Endodermal cell (in vitro differentiated cells): ENCODE data around the gene SLU7. TPM values are rescaled to one million over a fixed set of nuclear protein-coding genes. Genes with fewer than 3 reads are reported as not detected.

Source experiments
- DNase-seq: peaks from one replicate; pipeline ENCODE4 v3.0.0-alpha.2; 2017
- H3K27ac ChIP-seq: 2 replicates; pipeline ENCODE4 v1.5.1; 2013; ENCODE audit warnings: mild to moderate bottlenecking, low read depth, low read length, moderate library complexity
- H3K27me3 ChIP-seq: 2 replicates; pipeline ENCODE4 v1.6.1; 2013; ENCODE audit warnings: mild to moderate bottlenecking, low read length, moderate library complexity; ENCODE audit not compliant: insufficient read depth, control insufficient read depth, poor library complexity, severe bottlenecking
- H3K36me3 ChIP-seq: 2 replicates; pipeline ENCODE4 v1.7.0; 2013; ENCODE audit warnings: mild to moderate bottlenecking, low read length, moderate library complexity; ENCODE audit not compliant: control insufficient read depth, insufficient read depth
- H3K4me1 ChIP-seq: one replicate; pipeline ENCODE4 v1.7.0; 2013; ENCODE audit warnings: low read length; ENCODE audit not compliant: control insufficient read depth, insufficient read depth
- H3K4me3 ChIP-seq: 2 replicates; pipeline ENCODE4 v1.5.1; 2013; ENCODE audit warnings: mild to moderate bottlenecking, low read length, moderate library complexity
- H3K9ac ChIP-seq: 2 replicates; pipeline ENCODE4 v1.6.1; 2013; ENCODE audit warnings: mild to moderate bottlenecking, low read length, moderate library complexity; ENCODE audit not compliant: poor library complexity, severe bottlenecking; ENCODE audit errors: extremely low read depth
- H3K9me3 ChIP-seq: 2 replicates; pipeline ENCODE4 v1.6.1; 2013; ENCODE audit warnings: mild to moderate bottlenecking, low read length, moderate library complexity; ENCODE audit not compliant: control insufficient read depth
- H3K27ac Mint-ChIP-seq: 2 replicates; pipeline ENCODE4 v1.8.0; 2020; ENCODE audit warnings: mixed read lengths
- H3K27me3 Mint-ChIP-seq: 2 replicates; pipeline ENCODE4 v1.8.0; 2021; ENCODE audit warnings: mild to moderate bottlenecking, mixed read lengths; ENCODE audit not compliant: insufficient read depth
- H3K36me3 Mint-ChIP-seq: 2 replicates; pipeline ENCODE4 v1.8.0; 2020; ENCODE audit warnings: low read depth, mixed read lengths
- H3K4me1 Mint-ChIP-seq: 2 replicates; pipeline ENCODE4 v1.8.0; 2020; ENCODE audit warnings: mixed read lengths
- H3K4me3 Mint-ChIP-seq: 2 replicates; pipeline ENCODE4 v1.8.0; 2020; ENCODE audit warnings: mild to moderate bottlenecking, moderate library complexity, mixed read lengths
- H3K9me3 Mint-ChIP-seq: 2 replicates; pipeline ENCODE4 v1.8.0; 2020; ENCODE audit warnings: mild to moderate bottlenecking, mixed read lengths
- CTCF ChIP-seq: fragments of 200-600 bp; sonication (generic); conservative IDR thresholded peaks from 2 replicates; pipeline ENCODE4 v1.5.0; 2021; ENCODE audit warnings: antibody characterized with exemption, mild to moderate bottlenecking
- WGBS, 2 experiments: methylation state at CpG; one replicate each; pipeline versions ENCODE4 v1.1.5 to v1.1.7; 2013; ENCODE audit warnings: missing lambda C conversion rate in 2 of 2, mixed read lengths in 1 of 2; ENCODE audit not compliant: insufficient coverage in 1 of 2, insufficient read length in 1 of 2; 5-methylcytosine and 5-hydroxymethylcytosine counted together
- total RNA-seq, 2 donors: library from RNA; stranded (reverse); fragmentation: NEBNext Ultra II Directional in 1 of 2; extraction: Animal tissue kit (Norgen Biotek cat#: 25700) in 1 of 2; gene quantifications; 2 replicates in 1 of 2; 3 replicates in 1 of 2; pipeline ENCODE4 v1.2.1, GENCODE V29; 2021

Gene SLU7
- total RNA-seq, 2 donors from 2014 or later = 36.8 to 47.5 TPM

- Histone ChIP-seq H3K4me1 (no peaks in the 10 kb centered on the region), H3K9me3 (no peaks in the 10 kb centered on the region), H3K9ac (peak overlapping the region; percentile 92), H3K27me3 (no peaks in the 10 kb centered on the region), H3K4me3 (peak overlapping the region; percentile 80), H3K27ac (no peak overlapping the region), H3K36me3 (peaks cover 28% of the 10 kb centered on the region)
- no peak for DNase-seq
- Mint-ChIP-seq H3K27me3 (no peaks in the 10 kb centered on the region), H3K27ac (no peak overlapping the region), H3K4me1 (peaks cover 9% of the 10 kb centered on the region), H3K36me3 (peaks cover 18% of the 10 kb centered on the region), H3K9me3 (no peaks in the 10 kb centered on the region), H3K4me3 (peak overlapping the region; percentile 71)
- no peak for TF ChIP-seq CTCF
- WGBS, 2 experiments = 96% methylated on average over 3 of the region's 4 CpGs; no CpG with 5 or more reads in 1 of the 2 experiments
Measured at GRCh38 chr5:160398806-160399205, 20.1 kb downstream of the SLU7 start.

GRCh38 chr5:160397492-160397891 is 21.4 kb downstream of the SLU7 start:
- peaks cover 8% of the 10 kb centered on the region for H3K36me3 Mint-ChIP-seq
- no peak for DNase-seq
- no peaks in the 10 kb centered on the region for H3K9me3 Mint-ChIP-seq
- H3K4me3 ChIP-seq = no peak overlapping the region
- H3K27me3 Mint-ChIP-seq = no peaks in the 10 kb centered on the region
- TF ChIP-seq CTCF = no peak
- WGBS, 2 experiments = no CpG with 5 or more reads among the region's 1 CpG
- H3K9ac ChIP-seq = no peak overlapping the region
- H3K4me3 Mint-ChIP-seq = no peak overlapping the region
- no peaks in the 10 kb centered on the region for H3K9me3 ChIP-seq
- H3K4me1 Mint-ChIP-seq = peaks cover 9% of the 10 kb centered on the region
- no peaks in the 10 kb centered on the region for H3K27me3 ChIP-seq
- H3K27ac ChIP-seq = no peak overlapping the region
- no peak overlapping the region for H3K27ac Mint-ChIP-seq
- H3K4me1 ChIP-seq = no peaks in the 10 kb centered on the region
- H3K36me3 ChIP-seq = peaks cover 18% of the 10 kb centered on the region

GRCh38 chr5:160395111-160395510 is 23.8 kb downstream of the SLU7 start:
- Mint-ChIP-seq H3K27ac (no peak overlapping the region), H3K4me3 (no peak overlapping the region), H3K27me3 (no peaks in the 10 kb centered on the region), H3K36me3 (no peaks in the 10 kb centered on the region), H3K9me3 (peaks cover 3% of the 10 kb centered on the region), H3K4me1 (peaks cover 5% of the 10 kb centered on the region)
- Histone ChIP-seq H3K9ac (no peak overlapping the region), H3K4me3 (no peak overlapping the region), H3K9me3 (no peaks in the 10 kb centered on the region), H3K27ac (no peak overlapping the region), H3K27me3 (no peaks in the 10 kb centered on the region), H3K4me1 (no peaks in the 10 kb centered on the region), H3K36me3 (no peaks in the 10 kb centered on the region)
- 96 to 98% methylated on average over 4 to 7 of the region's 7 CpGs for WGBS, 2 experiments
- no peak for DNase-seq
- no peak for TF ChIP-seq CTCF
